HTR-8/SVneo (cell line): Measurements from ENCODE around the gene PSORS1C1.
A peak's percentile ranks its signal among the peaks of the same experiment; 100 is the strongest.
"Not testable (repeated sequence)": the region's sequence is repeated elsewhere in the genome, so short reads cannot be mapped to it uniquely, and the experiment has no call there.

Source experiments
- DNase-seq: peaks from one replicate; pipeline ENCODE4 v3.0.0; 2011; ENCODE audit warnings: low spot score, mixed read lengths; ENCODE audit not compliant: insufficient read length
- FAIRE-seq: peaks from 2 replicates; lab custom pipeline; 2011; peaks lifted over from hg19 to GRCh38; lab: Jason Lieb, UNC

Gene PSORS1C1

DNA sequence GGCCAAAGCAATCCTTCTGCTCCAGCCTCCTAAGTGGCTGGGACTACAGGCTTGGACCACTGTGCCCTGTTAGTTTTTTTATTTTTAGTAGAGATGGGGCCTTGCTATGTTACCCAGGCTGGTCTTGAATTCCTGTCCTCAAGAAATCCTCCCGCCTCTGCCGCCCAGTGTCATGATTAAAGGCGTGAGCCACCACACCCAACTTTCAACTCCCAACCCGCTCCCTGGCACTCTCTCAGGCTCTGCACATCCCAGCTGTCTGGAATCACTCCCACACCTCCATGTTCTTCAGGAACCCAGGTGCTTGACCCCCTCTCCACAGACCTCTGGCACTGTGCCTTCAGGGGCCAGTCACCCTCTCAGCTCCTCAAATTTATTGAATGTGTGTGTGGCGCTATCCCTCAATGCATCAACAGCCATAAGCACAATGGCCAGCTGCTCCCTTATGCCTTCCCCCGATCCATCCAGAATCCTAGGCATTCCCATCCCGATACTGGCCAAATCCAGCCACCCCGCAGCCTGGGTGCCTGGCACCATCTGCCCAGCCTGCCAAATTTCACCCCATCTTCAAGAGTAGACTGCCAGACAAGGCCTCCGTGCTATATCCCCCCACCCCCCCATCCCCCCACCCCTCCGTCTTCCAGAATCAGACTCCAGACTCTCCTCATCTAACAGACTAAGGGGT is 56.5 kb downstream of the PSORS1C1 start:
- DNase-seq, result no peak
- FAIRE-seq, result no peak

DNA sequence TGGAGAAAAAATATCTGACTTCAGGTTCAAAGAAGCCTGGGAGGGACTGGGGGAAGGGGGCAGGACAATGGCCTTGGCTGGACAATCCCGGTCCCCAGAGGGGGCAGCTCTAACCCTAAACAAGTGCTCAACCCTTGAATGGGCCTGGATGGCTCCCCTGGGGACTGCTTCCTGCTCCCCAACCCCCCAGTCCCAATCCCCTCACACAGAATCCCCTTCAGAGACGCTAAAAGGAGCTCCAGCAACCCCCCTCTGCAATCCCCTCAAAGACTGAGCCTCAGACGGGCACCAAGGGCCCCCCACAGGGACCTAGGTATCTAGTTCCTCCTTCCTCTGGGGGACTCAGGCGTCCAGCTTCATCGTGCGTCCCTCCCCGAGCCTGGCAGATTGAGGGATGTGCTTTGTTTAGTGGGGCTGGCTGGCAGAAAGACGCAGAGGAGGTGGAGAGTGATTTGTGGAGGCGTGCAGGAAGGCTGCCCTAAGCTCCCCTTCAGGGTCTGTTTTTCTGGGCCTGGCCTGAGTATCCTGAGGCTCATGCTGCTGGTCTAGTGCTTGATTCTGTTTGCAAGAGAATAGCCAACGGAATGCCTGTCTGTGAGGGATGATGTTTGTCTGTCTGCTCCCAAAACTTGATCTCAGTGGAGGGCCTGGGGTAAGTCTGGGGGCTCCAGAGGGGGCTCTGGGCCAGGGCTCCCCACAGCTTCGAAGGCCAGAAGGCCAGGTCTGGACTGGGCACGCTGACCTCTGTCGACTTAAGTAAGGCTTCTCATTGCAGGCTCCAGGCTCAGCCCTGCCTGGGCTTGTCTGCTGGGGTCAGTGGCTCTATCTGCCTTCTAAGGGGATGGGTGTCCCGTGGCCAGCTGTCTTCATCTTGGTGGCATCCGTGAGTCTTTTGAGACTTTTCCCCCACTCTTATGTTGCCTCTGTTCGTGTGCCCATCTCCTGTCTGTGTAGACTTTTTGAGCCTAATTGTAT is 57.6 kb downstream of the PSORS1C1 start:
- no peak for FAIRE-seq
- DNase-seq, result no peak

DNA sequence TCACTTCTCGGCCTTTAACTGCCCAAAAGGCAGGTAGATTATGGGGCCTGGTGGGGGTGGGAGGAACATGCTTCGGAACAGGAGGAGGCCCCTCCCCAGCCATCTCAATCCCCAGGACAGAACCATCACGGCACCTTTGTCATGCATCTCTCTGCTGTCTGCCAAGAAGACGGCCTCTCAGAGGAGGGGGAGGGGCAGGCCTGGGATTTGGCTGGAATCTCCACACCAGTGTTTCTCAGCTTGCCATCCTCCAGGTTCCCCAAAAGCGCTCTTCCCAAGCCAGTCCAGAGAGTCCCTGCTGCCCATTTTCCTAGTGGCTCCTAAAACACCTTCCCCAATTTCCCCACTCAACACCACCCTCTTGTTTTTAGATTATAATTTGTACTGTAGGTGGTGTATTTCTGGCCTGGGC is 58.4 kb downstream of the PSORS1C1 start:
- FAIRE-seq (no peak), DNase-seq (no peak)

DNA sequence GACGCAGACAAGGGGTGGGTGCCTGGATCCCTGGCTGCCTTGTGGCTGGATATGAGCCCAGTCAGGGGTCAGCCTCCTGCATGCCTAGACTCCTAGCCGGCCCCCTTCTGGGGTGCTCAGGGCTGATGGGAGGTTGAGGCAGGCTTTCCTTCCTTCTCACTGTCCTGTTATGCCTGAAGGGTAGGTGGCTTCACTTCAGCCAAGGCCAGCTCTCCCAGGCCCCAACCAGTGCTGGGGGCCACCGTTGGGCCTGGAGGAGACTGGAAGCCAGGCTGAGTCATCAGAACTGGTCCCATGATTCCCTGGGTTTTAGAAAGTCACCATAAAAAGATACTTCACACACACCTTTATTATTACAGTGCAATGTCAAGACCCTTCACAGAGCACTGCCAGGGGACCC is 58.8 kb downstream of the PSORS1C1 start:
- DNase-seq (no peak), FAIRE-seq (no peak)

DNA sequence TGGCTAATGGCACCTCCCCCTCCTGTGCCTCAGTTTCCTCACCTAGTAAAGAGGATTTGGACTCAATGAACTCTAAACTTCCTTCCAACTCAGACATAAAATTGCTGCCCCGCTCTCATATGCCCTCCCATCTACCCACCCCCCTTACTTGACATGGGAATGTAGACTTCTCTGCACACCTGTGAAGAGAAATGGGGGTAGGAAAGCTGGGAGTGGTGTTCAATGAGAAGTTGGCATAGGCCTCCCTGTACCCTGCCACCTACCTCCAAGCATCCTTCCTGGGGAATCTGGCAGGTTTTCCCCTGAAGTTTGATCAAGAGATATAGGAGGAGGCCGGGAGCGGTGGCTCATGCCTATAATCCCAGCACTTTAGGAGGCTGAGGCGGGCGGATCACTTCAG is 59.8 kb downstream of the PSORS1C1 start:
- DNase-seq, result no peak
- no peak for FAIRE-seq

DNA sequence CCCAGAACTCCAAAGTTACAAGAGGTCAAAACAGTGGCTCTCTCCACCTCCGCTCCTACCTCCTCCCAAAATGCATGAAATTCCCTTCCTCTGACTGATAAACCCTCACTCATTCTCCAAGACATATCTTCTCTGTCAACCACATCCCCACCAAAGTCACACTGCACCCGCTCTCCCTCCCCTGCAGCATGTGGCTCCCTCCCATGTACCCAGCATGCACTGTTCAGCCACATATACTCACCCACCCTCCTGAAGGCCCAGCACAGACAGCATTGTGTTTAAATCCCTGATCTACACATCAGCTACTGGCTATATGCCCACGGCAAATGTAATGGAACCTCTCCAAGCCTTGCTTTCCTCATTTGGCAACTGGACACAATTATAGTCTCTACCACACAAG is 61.4 kb downstream of the PSORS1C1 start:
- DNase-seq, result peak; percentile 51
- FAIRE-seq, result peak; percentile 93

DNA sequence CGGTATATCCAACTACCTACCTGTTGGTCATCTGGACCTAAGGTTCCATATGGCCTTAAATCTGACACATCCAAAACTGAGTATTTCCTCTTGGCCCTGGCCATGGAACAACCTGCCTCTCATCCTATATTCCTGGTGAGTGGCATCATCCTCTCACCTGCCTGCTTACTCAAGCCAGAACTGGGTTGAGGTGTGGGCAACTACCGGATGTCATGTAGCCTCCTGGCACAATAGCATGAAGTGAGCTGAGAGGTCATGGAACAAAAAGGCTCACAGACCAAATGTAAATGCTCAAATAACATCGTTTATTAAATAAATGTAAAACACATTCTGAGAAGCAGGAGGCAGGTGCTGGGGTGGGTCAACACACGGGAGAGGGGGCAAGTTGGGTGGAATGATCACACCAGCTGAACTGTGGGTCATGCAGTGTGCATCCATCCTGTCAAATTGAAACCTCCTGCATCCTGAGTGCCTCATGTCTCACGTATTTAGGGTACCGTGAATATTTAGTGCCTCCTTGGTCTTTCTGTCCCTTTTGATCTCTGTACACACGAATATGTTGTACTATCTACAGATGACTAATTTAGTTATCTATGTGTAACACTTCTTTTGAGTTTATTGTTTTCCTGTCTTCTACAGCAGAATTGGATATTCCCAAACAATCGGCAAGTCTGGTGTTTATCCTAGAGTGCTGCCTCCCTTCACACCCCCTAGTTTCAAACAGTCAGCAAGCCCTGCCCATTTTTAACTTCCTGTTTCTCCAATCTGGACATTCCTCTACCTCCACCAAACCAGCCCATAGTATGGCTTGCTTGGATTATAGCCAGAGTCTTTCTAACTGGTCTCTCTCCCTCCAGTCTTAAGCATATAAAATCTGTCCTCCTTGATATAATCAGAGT is 63.8 kb downstream of the PSORS1C1 start:
- no peak for FAIRE-seq
- no peak for DNase-seq

DNA sequence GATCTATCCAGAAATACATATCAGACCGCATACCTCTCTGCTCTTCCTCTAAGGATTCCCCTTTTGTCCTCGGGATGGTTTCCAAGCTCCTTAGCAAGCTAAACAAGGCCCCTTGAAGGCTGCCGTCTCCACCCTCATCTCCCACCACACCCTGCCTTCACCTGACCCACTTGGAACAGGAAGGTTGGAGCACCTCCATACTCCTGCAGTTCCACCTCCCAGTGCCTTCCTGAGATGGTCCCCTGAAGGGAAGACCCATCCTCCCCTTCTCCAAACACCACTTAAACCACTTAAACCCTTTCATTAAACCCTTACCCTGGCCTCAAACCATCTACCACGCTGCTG is 64.4 kb downstream of the PSORS1C1 start:
- FAIRE-seq (no peak), DNase-seq (no peak)

DNA sequence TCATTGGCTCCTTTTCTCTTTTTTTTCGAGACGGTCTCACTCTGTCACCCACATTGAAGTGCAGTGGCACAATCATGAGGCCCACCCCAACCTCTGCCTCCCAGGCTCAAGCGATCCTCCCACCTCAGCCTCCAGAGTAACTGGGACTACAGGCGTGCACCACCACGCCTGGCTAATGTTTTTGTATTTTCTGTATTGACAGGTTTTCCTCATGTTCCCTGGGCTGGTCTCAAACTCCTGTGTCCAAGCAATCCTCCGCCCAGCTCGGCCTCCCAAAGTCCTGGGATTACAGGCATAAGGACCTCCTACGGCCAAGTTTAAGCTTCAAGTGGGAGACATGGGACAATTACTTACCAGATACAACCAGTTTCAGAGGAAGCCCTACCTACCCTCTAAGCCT is 65.3 kb downstream of the PSORS1C1 start:
- DNase-seq, result no peak
- FAIRE-seq, result no peak

DNA sequence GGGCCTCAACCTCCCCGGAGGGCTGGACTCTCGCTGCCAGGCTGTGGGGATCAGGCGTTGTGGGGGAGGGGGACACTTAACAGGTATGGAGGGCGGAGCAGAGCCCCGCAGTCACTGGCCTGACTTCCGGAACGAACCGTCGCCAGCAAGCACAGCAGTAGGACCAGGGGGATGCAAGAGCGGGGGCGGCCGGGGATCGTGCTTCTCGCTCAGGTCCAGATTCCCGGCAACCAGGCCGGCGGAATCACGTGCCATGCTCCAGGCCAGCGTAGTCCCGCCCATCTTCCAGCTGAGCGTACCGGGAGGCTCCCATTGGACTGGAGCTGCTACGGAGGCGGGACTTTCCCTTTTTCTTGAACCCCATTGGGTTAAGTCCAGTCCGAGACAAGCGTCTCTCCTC is 65.9 kb downstream of the PSORS1C1 start:
- no peak for FAIRE-seq
- DNase-seq, result no peak

- FAIRE-seq, DNase-seq: not testable (repeated sequence)
Measured at GRCh38 chr6:31183287-31183686, 68.7 kb downstream of the PSORS1C1 start.

DNA sequence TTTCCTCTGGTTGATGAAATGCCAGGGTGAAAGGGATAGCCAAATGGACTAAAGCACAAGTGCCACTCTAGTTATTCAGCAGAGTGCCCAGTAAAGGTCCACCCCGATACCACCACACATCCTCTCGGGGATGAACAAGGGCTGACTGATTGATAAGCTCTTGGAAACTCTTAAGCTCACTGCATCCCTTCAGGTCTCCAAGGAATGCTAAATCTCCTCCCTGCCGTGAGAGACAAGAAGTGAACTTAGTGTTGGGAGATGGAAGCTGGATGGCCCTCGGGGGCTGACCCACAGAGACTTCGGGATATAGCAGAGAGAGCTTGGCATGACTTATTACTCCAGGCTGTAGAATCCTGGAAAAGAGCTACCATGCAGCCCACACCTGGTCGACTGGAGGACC is 69.3 kb downstream of the PSORS1C1 start:
- not testable (repeated sequence) for DNase-seq, FAIRE-seq

DNA sequence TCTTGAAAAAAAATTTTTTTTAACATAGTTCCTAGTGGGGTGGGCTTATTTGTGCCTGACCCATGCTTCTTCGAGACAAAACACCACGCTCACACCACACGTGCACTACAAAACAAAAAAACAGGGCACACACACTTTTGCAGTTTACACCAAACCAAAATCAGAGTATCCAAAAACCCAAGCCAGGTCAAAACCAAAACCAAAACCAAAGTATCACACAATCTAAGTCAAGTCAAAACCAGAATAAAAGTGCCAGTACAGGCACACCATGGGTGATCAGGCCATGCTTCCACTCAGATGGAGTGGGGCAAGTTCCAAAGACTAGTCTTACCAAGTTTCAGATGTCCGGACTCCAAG is 71.1 kb downstream of the PSORS1C1 start:
- not testable (repeated sequence) for DNase-seq, FAIRE-seq

- DNase-seq (no peak), FAIRE-seq (no peak)
Measured at GRCh38 chr6:31186052-31186734, 71.6 kb downstream of the PSORS1C1 start.

DNA sequence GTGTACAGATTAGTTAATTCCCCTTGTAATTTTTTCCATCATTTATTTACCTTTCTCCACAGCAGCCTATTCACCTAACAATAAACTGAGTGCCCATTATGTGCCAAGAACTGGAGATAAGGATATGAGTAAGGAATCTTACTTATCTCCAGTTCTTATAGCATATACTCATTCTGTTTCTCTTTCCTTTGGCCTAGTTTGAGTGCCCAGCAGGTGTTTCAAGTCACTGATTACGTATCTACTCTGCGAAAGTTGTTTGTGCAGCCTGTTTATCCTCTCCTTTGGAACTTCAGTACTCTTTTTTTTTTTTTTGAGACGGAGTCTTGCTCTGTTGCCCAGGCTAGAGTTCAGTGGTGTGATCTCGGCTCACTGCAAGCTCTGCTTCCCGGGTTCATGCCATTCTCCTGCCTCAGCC is 73.2 kb downstream of the PSORS1C1 start:
- DNase-seq (no peak), FAIRE-seq (no peak)

DNA sequence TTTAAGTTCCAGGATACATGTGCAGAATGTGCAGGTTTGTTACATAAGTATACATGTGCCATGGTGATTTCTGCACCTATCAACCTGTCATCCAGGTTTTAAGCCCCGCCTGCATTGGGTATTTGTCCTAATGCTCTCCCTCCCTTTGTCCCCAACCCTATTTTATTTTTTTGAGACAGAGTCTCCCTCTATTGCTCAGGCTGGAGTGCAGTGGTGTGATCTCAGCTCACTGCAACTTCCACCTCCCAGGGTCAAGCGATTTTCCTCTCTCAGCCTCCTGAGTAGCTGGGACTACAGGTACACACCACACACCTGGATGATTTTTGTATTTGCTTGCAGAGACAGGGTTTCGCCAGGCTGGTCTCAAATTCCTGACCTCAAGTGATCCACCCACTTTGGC is 74.6 kb downstream of the PSORS1C1 start:
- not testable (repeated sequence) for DNase-seq, FAIRE-seq
